ENCODE results near the gene ITGB2. TPM values are rescaled to one million over a fixed set of nuclear protein-coding genes. Genes with fewer than 3 reads are reported as not detected.

The ITGB2 gene
- total and polyA plus RNA-seq, 2 donors from 2014 or later, result 9.5 to 111 TPM

DNA sequence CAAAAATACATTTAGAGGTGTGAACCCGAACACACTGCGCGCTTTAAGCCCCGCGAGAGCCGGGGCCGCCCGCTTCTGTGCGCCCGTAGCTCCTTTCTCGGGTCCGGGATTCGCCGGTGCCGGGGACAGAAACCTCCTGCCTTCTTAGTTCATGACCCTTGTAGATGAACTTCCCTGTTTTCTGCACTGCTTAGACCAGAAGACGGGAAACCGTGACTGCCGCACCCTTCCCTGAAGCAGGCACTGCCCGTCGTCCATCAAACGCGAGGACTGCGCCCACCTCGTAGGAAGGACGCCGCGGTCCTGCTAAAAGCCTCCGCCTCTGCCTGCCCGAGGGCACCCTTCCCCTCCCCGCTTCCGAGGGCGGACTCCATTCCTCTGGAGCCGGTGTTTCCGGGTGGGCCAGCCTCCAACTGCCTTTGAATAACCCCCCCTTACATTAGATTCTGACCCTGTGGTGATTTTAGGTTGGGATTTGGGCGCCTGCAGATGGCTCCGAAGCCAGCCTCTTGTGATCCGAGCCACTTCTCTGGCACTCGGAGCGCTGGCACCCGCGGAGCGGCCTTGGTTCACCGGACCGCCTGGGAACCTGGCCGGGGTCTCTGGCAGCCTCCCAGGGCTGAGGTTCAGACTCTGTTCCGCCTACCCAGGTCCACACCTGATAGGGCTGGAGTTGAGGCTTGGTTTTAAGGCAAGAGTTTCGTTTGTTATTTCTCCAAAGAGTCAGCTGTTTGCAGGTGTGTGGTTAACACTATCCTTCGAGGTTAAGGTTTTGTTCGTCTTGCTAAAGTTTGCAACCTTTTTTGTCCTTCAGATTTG, 46.0 kb downstream of the ITGB2 start:
- DNase-seq, result peak; percentile 48 to 95 (median 62)
- Histone ChIP-seq H3K9me3 (ENCODE audit: control insufficient read depth in 2 of 3, insufficient read depth in 1 of 3, low read length in 3 of 3) (no peaks in the 10 kb centered on the region), H3K4me1 (ENCODE audit: control insufficient read depth in 2 of 3, insufficient read depth in 2 of 3, low read depth in 1 of 3, low read length in 3 of 3) (peaks cover 2 to 30% (median 29%) of the 10 kb centered on the region in 3 donors), H3K9ac (ENCODE audit: low read length in 3 of 3) (peak overlapping the region in 2 of 3 donors; percentile 35 to 83), H3K27ac (ENCODE audit: low read depth in 2 of 2, low read length in 2 of 2) (peak overlapping the region; percentile 94 to 95), H3K27me3 (ENCODE audit: control insufficient read depth, insufficient read depth, low read length) (no peaks in the 10 kb centered on the region), H3K4me3 (ENCODE audit: low read length in 3 of 3) (peak overlapping the region; percentile 47 to 70 (median 52)), H3K36me3 (ENCODE audit: control insufficient read depth in 2 of 3, insufficient read depth in 3 of 3, low read length in 3 of 3) (no peaks in the 10 kb centered on the region)
- TF ChIP-seq, protein P1, sequence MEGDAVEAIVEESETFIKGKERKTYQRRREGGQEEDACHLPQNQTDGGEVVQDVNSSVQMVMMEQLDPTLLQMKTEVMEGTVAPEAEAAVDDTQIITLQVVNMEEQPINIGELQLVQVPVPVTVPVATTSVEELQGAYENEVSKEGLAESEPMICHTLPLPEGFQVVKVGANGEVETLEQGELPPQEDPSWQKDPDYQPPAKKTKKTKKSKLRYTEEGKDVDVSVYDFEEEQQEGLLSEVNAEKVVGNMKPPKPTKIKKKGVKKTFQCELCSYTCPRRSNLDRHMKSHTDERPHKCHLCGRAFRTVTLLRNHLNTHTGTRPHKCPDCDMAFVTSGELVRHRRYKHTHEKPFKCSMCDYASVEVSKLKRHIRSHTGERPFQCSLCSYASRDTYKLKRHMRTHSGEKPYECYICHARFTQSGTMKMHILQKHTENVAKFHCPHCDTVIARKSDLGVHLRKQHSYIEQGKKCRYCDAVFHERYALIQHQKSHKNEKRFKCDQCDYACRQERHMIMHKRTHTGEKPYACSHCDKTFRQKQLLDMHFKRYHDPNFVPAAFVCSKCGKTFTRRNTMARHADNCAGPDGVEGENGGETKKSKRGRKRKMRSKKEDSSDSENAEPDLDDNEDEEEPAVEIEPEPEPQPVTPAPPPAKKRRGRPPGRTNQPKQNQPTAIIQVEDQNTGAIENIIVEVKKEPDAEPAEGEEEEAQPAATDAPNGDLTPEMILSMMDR (IDR thresholded peaks at IDR 0.05; ENCODE audit: borderline replicate concordance, extremely low read depth, insufficient read depth), result no peak
- no peak for FAIRE-seq
- intact Hi-C loops (cut with DNase I), result no loop called here

GRCh38 chr21:44874240-44874496, 46.5 kb downstream of the ITGB2 start:
- no peaks in the 10 kb centered on the region for H3K36me3 ChIP-seq (ENCODE audit: control insufficient read depth in 2 of 3, insufficient read depth in 3 of 3, low read length in 3 of 3)
- intact Hi-C loops (cut with DNase I), result no loop called here
- H3K4me3 ChIP-seq (ENCODE audit: low read length in 3 of 3), result peak overlapping the region; percentile 47 to 70 (median 52)
- TF ChIP-seq, protein P1 (IDR thresholded peaks at IDR 0.05; ENCODE audit: borderline replicate concordance, extremely low read depth, insufficient read depth), result no peak
- H3K9me3 ChIP-seq (ENCODE audit: control insufficient read depth in 2 of 3, insufficient read depth in 1 of 3, low read length in 3 of 3), result no peaks in the 10 kb centered on the region
- DNase-seq, result no peak
- no peak for FAIRE-seq
- peak overlapping the region in 2 of 3 donors; percentile 35 to 83 for H3K9ac ChIP-seq (ENCODE audit: low read length in 3 of 3)
- H3K27me3 ChIP-seq (ENCODE audit: control insufficient read depth, insufficient read depth, low read length), result no peaks in the 10 kb centered on the region
- peak overlapping the region; percentile 94 to 95 for H3K27ac ChIP-seq (ENCODE audit: low read depth in 2 of 2, low read length in 2 of 2)
- peaks cover 2 to 32% (median 32%) of the 10 kb centered on the region in 3 donors for H3K4me1 ChIP-seq (ENCODE audit: control insufficient read depth in 2 of 3, insufficient read depth in 2 of 3, low read depth in 1 of 3, low read length in 3 of 3)

DNA sequence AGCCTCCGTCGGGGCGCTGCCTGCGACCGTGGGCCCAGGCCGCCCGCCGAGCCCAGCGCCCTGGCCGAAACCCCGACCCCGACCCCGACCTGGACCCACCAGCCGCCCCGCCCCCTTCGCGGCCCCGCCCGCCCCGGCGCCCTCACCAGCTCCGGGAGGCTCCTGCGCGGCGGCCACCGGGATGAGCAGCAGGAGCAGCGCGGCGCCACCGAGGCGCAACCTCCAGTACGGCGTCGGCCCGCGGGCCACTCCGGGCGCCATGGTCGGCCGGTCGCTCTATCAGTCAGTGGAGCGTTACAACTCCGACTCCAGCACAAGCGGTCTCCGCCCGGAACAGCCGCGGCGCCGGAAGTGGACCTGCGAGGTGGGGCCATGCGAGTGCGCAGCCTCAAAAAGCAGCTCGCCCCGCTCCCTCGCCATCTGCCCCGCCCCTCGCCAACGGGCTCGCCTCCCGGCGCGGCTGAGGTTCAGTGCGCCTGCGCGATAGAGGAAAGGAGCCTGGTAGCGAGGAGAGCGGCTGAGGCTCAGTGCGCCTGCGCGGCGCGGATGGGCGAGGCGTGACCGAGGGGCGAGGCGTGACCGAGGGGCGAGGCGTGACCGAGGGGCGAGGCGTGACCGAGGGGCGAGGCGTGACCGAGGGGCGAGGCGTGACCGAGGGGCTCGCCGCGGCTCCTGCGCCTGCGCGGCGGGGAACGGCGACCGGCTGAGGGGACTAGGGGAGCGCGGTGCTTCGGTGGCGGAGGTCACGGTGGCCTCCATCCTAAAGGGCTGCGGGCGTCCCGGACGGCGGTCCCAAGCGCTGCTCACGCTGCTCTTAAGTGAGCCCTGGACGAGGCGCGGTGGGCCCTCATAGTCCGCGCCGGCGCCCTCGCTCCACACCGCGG, 47.1 kb downstream of the ITGB2 start, which contains the start of gene PTTG1IP:
Gene PTTG1IP, minus strand, starts transcription at position 335 of the 884 bp plus-strand sequence. Its CDS starts 74 bp downstream, at position 261.
- peak within 1 kb of the TSS; percentile 59 to 91 (median 72) for H3K9ac ChIP-seq (ENCODE audit: low read length in 3 of 3)
- H3K36me3 ChIP-seq (ENCODE audit: control insufficient read depth in 2 of 3, insufficient read depth in 3 of 3, low read length in 3 of 3), result no peaks in the 10 kb centered on the region
- H3K4me1 ChIP-seq (ENCODE audit: control insufficient read depth in 2 of 3, insufficient read depth in 2 of 3, low read depth in 1 of 3, low read length in 3 of 3), result peaks cover 2 to 36% (median 34%) of the 10 kb centered on the region in 3 donors
- TF ChIP-seq, protein P1 (IDR thresholded peaks at IDR 0.05; ENCODE audit: borderline replicate concordance, extremely low read depth, insufficient read depth), result no peak
- no peaks in the 10 kb centered on the region for H3K9me3 ChIP-seq (ENCODE audit: control insufficient read depth in 2 of 3, insufficient read depth in 1 of 3, low read length in 3 of 3)
- intact Hi-C loops (cut with DNase I), result no loop called here
- H3K27me3 ChIP-seq (ENCODE audit: control insufficient read depth, insufficient read depth, low read length), result no peaks in the 10 kb centered on the region
- DNase-seq (peak; percentile 99 to 100 (median 100)), FAIRE-seq (no peak)
- H3K27ac ChIP-seq (ENCODE audit: low read depth in 2 of 2, low read length in 2 of 2), result peak within 1 kb of the TSS; percentile 94 to 95
- H3K4me3 ChIP-seq (ENCODE audit: low read length in 3 of 3), result peak within 1 kb of the TSS; percentile 77 to 89 (median 78)

Measured in kidney (tissue), 14 donors.